ENCODE data around the gene HNRNPF.

The HNRNPF gene

DNA sequence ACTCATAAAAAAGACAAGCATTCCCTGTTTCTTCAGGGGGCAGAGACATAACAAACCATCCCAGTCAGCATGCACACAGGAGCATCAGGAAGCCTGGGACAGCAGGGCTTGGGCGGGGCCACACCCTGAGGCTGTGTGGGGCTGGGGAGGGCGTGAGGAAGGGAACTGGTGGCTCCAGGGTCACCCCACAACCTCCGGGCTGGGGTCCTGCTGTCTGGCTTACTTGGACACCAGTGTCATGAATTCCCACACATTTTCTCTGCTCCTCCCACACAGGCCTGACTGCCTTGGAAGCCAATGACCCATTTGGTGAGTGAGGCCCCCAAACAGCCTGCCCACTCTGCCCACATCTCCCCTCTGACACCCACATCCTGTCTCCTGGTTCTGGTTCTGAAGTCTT lies 34.8 kb downstream of the HNRNPF start:
- no peak for DNase-seq

DNA sequence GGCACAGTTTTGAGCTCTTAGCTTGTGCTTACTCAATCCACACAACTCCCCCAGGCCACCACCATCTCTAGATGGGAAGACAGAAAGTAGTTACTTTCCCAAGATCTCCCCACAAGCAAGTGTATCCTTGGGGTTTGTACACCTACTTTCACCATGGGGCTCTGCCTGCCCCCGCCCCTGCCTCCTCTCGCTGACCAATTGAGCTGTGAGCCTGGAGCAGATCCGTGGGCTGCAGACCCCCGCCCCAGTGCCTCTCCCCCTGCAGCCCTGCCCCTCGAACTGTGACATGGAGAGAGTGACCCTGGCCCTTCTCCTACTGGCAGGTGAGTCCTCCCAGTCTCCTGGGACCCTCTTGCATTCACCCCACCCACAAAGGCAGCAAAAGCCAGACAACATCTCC lies 35.5 kb downstream of the HNRNPF start:
- no peak for DNase-seq

GRCh38 chr10:43372765-43373361 lies 36.1 kb downstream of the HNRNPF start:
- no peak for DNase-seq

- DNase-seq, result no peak
Observed at GRCh38 chr10:43371418-43371817, 37.6 kb downstream of the HNRNPF start, which contains the start of gene FXYD4. TSS of gene FXYD4 (plus strand) at chr10:43371636. CDS start at chr10:43373747, 2,111 bp downstream.

- DNase-seq, result no peak
Observed at GRCh38 chr10:43370671-43371215, 38.2 kb downstream of the HNRNPF start.

- no peak for DNase-seq
Observed at GRCh38 chr10:43369921-43370320, 39.1 kb downstream of the HNRNPF start.

DNA sequence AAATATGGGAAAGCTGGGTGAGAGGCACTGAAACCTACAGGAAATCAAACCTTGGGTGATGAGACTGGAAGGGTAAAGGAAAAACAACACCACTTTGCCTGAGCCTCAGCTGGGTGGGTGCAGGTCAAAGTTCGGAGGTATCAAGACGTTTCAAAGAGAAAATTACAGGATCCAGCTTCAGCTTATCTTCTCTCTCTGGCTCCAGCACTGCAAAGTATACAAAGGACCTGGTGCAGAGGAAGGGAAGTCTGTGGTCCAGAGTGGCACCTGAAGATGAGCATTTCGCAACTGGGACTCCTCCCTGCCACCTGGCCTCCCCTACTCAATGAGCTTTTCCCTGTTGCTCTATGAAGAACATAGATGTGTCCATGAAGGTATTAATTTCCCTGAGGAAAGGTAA lies 44.0 kb downstream of the HNRNPF start:
- no peak for DNase-seq

DNA sequence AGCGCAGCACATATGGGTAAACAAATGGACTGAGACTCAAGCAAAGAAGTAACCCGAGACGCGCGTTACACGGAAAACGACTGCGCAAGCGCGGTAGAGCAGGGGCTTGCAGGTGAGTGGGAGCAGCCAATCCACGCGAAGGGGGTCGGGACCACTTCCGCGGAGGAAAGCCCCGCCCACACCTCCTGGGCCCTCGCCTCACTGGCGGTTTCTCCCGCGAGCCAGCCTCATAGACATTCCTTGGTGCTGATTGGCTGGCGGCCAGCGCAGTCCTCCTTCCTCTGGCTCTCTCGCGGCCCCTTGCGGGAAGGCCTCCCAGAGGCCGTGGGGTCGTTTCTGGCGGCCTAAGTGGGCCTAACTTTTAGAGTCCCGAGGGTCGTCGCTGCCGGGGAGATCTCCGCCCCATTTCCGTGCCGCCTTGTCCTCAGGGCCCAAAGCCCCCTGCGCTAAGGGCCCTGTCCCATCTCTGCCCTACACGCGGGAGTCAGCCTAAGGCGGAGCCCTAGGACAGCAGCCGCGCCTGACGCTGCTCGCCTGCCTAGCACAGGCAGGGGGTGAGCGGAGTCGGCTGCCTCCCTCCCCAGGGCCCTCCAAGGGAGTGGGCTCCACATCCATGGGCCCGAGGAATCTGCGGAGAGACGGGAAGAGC lies 46.7 kb downstream of the HNRNPF start:
- peak; percentile 57 for DNase-seq

DNA sequence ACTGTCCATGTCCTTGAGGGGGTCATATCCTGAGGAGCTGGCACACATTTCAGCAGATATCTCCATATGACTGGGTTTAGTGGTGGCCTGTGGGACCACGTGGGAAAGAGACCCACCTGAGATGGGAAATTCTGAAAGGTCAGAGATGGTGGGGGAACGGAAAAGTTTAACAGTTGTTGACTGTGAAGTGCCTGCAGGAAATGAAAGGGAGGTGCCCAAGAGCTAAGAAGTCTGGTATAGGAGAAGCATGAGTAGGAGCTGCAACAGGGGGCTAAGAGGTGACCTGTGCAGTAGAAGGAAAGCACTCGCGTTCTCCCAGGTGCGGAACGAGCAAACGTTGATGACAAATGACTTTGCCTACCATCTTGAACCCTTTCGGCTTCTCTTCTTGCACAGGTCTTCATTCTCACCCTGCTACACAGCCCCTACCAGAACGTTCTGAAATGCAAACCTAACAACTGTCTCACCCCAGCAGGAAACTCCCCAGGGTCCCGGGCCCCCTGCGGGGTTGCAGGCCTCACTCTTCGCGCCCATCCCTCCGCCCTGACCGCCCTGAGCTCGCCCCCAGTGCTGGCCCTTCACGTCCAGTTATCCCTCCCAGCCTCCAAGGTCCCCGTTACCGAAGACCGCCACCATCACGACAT lies 47.3 kb downstream of the HNRNPF start:
- DNase-seq, result no peak

DNA sequence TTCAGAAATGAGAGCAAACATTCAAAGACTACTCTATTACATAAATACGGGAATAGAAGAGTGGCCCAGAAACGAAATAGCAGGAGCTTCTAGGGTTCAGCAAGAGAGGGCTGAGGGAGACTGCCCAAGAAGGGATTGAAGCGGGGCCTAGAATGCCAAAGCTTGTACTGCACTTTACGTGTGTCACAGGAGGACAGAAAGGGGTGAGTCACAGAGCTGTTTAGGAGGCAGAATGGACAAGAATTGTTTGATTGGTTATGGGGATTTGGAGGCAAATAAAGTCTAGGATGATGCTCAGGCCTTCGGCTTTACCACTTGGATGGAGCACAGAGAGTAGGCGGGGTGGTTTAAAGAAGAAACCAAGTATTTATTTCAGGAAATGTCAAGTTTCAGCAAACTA lies 48.9 kb downstream of the HNRNPF start:
- no peak for DNase-seq

DNA sequence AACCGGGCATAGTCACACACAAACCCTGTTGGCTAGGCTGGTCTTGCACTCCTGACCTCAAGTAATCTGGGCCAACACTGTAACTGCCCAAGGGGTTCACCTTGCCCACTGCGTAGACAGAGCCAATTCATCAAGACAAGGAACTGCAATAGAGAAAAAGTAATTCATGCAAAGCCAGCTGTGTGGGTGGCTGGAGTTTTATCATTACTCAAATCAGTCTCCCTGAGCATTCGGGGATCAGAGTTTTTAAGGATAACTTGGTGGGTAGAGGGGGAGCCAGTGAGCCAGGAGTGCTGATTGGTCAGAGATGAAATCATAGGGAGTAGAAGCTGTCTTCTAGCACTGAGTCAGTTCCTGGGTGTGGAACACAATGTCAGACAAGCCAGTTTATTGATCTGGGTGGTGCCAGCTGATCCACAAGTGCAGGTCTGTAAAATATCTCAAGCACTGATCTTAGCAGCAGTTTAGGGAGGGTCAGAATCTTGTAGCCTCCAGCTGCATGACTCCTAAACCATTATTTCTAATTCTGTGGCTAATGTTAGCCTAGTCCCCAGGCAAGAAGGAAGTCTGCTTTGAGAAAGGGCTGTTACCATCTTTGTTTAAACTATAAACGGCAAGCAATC lies 53.1 kb downstream of the HNRNPF start:
- DNase-seq, result no peak

- no peak for DNase-seq
Observed at GRCh38 chr10:43354879-43355380, 54.1 kb downstream of the HNRNPF start.

- DNase-seq, result no peak
Observed at GRCh38 chr10:43354330-43354635, 54.7 kb downstream of the HNRNPF start.

DNA sequence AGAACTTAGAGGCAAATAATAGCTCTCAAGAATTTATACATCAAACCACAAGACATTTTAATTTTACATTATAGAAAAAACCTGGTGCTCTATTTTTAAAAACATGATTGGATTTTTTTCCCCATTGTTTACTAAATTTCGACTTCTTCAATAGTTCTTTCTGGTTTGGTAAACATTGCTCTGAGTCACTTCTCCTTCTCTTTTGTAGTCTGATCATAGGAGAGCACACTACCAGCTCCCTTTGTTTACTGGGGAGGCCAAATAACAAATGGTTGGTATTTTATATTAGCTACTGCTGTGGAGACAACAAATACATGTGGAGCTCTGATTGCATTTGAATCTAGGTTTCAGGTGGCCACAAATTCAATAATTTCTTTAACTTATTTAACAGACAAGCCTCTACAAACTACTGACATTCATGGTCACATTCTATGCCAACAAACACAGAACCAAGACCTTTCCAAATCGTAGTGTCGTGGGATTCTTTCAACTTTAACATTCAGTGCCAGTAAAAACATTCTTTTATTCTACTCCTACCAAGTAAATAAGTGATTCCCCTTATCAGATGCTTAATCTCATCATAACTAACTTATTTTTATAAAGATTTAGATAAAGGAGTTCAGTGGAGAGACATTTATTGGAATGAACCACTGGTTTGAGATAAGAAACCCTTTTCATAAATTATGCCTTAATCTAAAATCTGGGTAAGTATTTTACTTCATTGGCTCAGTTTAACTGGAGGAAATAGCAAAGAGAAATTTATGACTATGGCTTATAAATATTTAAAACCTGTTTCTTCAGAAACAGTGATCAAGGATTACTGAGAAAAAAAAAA lies 55.3 kb downstream of the HNRNPF start:
- DNase-seq, result no peak

DNA sequence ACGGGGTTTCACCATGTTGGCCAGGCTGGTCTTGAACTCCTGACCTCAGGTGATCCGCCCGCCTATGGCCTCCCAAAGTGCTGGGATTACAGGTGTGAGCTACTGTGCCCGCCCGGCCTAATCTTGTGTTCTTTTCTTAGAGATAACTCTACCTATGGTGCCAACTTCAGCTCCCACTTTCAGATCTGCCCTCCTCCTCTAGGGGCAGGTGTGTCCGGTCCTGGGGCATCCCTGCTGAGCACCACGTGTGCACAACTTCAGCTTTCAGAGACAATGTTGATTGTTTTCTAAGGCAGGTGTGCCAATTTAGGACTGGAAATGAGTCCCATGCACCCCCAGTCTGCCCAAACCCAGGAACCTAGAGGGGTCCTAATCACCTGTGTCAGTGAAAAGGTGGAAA lies 56.0 kb downstream of the HNRNPF start:
- no peak for DNase-seq

GRCh38 chr10:43351301-43351700 lies 57.7 kb downstream of the HNRNPF start:
- DNase-seq, result no peak

- no peak for DNase-seq
Observed at GRCh38 chr10:43350686-43351085, 58.3 kb downstream of the HNRNPF start.

DNA sequence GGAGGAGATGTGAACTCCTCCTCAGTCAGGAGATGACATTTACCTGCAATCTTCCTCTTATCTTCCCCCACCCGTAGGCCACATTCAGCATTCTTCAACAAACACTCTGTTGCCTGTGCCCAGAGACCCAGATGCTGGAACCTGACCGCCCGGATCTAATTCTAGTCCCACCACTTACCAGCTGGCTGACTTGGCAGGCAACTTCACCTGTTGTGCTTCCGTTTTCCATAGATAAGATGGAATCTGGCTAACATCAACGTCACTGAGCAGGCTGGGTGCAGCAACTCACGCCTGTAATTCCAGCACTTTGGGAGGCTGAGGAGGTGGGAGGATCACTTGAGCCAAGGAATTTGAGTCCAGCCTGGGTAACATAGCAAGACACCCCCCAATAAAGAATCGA lies 58.8 kb downstream of the HNRNPF start:
- no peak for DNase-seq

DNA sequence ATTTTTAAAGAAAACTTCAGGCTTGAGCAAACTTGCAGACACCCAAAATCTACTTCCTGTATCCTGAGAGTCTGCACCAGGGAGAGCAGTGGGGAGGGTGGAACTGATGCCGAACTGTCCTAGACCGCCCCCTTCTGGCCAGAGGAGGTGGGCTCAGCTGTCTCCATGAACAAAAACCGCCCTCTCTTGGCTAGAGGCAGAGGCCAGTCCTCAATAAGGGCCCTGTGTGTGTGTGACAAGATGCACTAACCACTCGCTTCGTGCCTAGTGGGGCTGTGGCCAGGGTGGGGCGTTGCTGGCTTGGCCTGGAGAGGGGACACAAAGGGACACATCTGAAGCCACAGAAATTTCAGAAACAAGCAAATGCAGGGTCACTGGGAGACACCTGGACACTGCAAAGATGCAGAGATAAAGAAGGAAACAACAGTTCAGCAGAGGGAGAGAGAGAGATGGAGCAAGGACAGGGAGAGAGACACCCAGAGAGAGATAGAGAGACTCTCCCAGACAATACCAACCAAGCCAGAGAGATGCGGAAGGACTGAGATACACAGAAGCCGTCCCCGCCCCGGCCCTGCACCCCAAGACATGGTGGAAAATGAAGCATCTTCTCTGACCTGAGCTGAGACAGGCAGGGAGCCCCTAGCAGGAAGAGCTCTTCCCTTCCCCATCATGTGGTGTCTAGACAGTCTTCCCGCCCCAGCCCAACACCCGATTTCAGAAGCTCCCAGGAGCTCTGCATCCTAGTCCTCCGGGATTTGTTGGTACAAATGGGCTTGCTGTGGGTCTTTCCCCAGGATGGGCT lies 60.3 kb downstream of the HNRNPF start:
- peak; percentile 18 for DNase-seq

- no peak for DNase-seq
Observed at GRCh38 chr10:43347997-43348396, 61.0 kb downstream of the HNRNPF start.

DNA sequence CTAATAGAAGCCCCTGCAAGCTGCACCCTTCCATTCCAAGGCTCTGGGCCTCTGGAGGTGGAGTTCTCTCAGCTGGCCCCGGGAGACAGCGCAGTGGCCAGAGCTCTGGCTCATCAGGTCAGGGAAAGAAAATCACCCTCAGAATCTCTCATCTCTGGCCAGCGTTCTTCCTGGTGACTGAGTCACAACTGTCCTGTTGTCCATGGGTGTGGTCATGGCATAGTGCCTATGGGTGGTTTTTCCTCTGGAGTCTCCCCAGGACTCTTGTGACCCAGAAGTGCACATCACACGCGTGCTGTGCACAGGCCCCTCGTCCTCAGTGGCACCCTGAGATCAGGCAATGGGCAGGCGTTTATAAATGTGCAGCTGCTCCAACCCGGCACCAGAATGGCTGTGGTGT lies 64.9 kb downstream of the HNRNPF start:
- no peak for DNase-seq

- no peak for DNase-seq
Observed at GRCh38 chr10:43343126-43343525, 65.9 kb downstream of the HNRNPF start.
